ENCODE measurements around the gene HSPA1B.

HSPA1B gene

DNA sequence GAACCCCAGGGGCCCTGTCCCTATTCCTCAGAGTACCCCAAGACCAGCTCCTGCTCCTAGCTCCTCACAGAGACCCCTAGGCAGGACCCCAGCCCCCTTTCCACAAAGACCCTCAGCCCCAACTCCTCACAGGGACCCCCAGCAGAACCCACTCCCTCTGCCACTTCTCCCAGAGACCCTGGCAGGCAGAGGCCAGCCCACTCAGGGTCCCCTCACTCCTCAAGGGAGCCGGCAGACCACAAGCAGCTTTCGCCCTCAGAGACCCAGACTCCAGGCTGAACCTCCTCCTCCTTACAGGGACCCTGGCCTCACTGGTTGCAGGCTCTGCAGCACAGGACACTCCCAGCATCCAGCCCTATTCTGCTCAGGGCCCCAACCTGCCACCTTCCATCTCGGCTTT, 50.7 kb downstream of the HSPA1B start:
- CTCF ChIA-PET, result no interaction called here
- no peak for DNase-seq (ENCODE audit: extremely low spot score)
- POLR2A ChIA-PET, result no interaction called here
- TF ChIP-seq ELF4 (IDR thresholded peaks at IDR 0.05) (no peak), LEF1 (IDR thresholded peaks at IDR 0.05; ENCODE audit: borderline replicate concordance) (no peak), ARNT (IDR thresholded peaks at IDR 0.05) (no peak), ZNF384 (IDR thresholded peaks at IDR 0.05) (no peak), HDGF (IDR thresholded peaks at IDR 0.05; ENCODE audit: borderline replicate concordance) (no peak), NFRKB (IDR thresholded peaks at IDR 0.05) (no peak), TARDBP (IDR thresholded peaks at IDR 0.05) (no peak), BHLHE40 (IDR thresholded peaks at IDR 0.05; ENCODE audit: borderline replicate concordance) (no peak)

DNA sequence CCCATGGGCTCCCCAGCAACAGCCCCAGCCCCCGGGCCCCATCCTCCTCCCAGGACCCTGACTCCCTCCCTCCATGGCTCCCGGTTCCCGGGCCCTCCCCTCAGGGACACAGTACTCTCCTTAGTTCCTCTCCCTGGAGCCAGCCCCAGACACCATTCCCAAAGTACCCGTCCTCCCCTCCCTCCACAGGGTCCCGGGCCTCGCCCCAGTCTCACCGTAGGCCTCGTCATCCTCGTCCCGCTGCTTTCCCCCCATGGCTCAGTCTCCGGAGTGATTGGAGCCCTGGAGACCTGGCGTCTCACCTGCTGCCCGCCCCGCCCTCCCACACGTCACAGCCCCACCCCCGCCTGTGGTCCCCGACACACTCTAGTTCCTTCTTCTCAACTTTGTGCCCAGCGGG, 51.2 kb downstream of the HSPA1B start, which contains the start of gene SLC44A4:
Gene SLC44A4, minus strand, starts transcription at position 272 of the 400 bp plus-strand sequence. Its CDS starts 17 bp downstream, at position 255.
- DNase-seq (ENCODE audit: extremely low spot score), result no peak
- ChIA-PET CTCF (no interaction called here), POLR2A (no interaction called here)

DNA sequence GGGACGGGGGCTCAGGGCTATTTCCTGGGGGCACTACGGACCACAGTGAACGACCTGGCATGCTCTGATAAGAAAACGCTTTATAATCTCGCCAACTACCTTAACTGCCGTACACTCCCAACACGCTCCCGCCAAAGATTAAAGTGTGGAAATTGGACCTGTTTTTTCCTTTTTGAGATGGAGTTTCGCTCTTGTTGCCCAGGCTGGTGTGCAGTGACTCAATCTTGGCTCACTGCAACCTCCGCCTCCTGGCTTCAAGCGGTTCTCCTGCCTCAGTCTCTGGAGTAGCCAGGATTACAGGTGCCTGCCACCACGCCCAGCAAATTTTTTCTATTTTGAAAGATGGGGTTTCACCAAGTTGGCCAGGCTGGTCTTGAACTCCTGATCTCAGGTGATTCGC, 51.6 kb downstream of the HSPA1B start:
- ChIA-PET POLR2A (no interaction called here), CTCF (no interaction called here)
- no peak for TF ChIP-seq TARDBP (IDR thresholded peaks at IDR 0.05)
- TF ChIP-seq FOXM1 (IDR thresholded peaks at IDR 0.05; ENCODE audit: borderline replicate concordance), result no peak
- TF ChIP-seq HDGF (IDR thresholded peaks at IDR 0.05; ENCODE audit: borderline replicate concordance), result no peak
- TF ChIP-seq, protein P1, sequence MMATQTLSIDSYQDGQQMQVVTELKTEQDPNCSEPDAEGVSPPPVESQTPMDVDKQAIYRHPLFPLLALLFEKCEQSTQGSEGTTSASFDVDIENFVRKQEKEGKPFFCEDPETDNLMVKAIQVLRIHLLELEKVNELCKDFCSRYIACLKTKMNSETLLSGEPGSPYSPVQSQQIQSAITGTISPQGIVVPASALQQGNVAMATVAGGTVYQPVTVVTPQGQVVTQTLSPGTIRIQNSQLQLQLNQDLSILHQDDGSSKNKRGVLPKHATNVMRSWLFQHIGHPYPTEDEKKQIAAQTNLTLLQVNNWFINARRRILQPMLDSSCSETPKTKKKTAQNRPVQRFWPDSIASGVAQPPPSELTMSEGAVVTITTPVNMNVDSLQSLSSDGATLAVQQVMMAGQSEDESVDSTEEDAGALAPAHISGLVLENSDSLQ (IDR thresholded peaks at IDR 0.05), result no peak
- no peak for TF ChIP-seq NFRKB (IDR thresholded peaks at IDR 0.05)
- TF ChIP-seq FOXK2 (IDR thresholded peaks at IDR 0.05), result no peak
- no peak for TF ChIP-seq L3MBTL2 (conservative IDR thresholded peaks at IDR 0.05)
- TF ChIP-seq ARNT (IDR thresholded peaks at IDR 0.05), result no peak
- DNase-seq (ENCODE audit: extremely low spot score), result no peak

More for the DNA sequence above, 51.2 kb downstream of the HSPA1B start, which contains the start of gene SLC44A4:
- TF ChIP-seq TARDBP (IDR thresholded peaks at IDR 0.05) (no peak), SUZ12 (IDR thresholded peaks at IDR 0.05) (no peak), FOXA1 (IDR thresholded peaks at IDR 0.05) (no peak), CTBP1 (IDR thresholded peaks at IDR 0.05; ENCODE audit: borderline replicate concordance) (no peak), ELF4 (IDR thresholded peaks at IDR 0.05) (no peak), ARNT (IDR thresholded peaks at IDR 0.05) (no peak), BHLHE40 (IDR thresholded peaks at IDR 0.05; ENCODE audit: borderline replicate concordance) (no peak), FOXK2 (IDR thresholded peaks at IDR 0.05) (no peak), SP1 (IDR thresholded peaks at IDR 0.05) (no peak), L3MBTL2 (conservative IDR thresholded peaks at IDR 0.05) (no peak), FOXM1 (IDR thresholded peaks at IDR 0.05; ENCODE audit: borderline replicate concordance) (no peak), HDGF (IDR thresholded peaks at IDR 0.05; ENCODE audit: borderline replicate concordance) (no peak), NFRKB (IDR thresholded peaks at IDR 0.05) (no peak), LEF1 (IDR thresholded peaks at IDR 0.05; ENCODE audit: borderline replicate concordance) (no peak), ZNF384 (IDR thresholded peaks at IDR 0.05) (no peak)
- TF ChIP-seq, protein P1 (IDR thresholded peaks at IDR 0.05), result no peak
